Duodenal mucosa (tissue), 2 donors: ENCODE data around the gene IRGC.

Source experiments
- H3K27ac ChIP-seq: one replicate; pipeline ENCODE4 v1.7.0; 2013; ENCODE audit warnings: low read depth, low read length
- H3K27me3 ChIP-seq, 2 donors: one replicate each; pipeline ENCODE4 v1.7.0; 2013; ENCODE audit warnings: low read length in 2 of 2, control low read depth in 1 of 2; ENCODE audit not compliant: insufficient read depth in 2 of 2, control insufficient read depth in 1 of 2
- H3K36me3 ChIP-seq, 2 donors: one replicate each; pipeline ENCODE4 v1.7.0; 2013; ENCODE audit warnings: low read length in 2 of 2, control low read depth in 1 of 2; ENCODE audit not compliant: insufficient read depth in 2 of 2, control insufficient read depth in 1 of 2
- H3K4me1 ChIP-seq, 2 donors: one replicate each; pipeline ENCODE4 v1.7.0; 2013; ENCODE audit warnings: low read length in 2 of 2, control low read depth in 1 of 2; ENCODE audit not compliant: insufficient read depth in 2 of 2, control insufficient read depth in 1 of 2
- H3K4me3 ChIP-seq, 2 donors: one replicate each; pipeline ENCODE4 v1.7.0; 2013; ENCODE audit warnings: low read length in 2 of 2, low read depth in 1 of 2
- H3K9ac ChIP-seq, 2 donors: one replicate each; pipeline ENCODE4 v1.7.0; 2013; ENCODE audit warnings: low read length in 2 of 2, low read depth in 1 of 2
- H3K9me3 ChIP-seq, 2 donors: one replicate each; pipeline ENCODE4 v1.7.0; 2013; ENCODE audit warnings: low read length in 2 of 2, control low read depth in 1 of 2; ENCODE audit not compliant: control insufficient read depth in 1 of 2

IRGC gene

GRCh38 chr19:43721469-43722048 is 5.7 kb downstream of the IRGC start:
- Histone ChIP-seq H3K4me1 (no peaks in the 10 kb centered on the region), H3K27ac (no peak overlapping the region), H3K27me3 (no peaks in the 10 kb centered on the region), H3K9me3 (no peaks in the 10 kb centered on the region), H3K9ac (no peak overlapping the region), H3K4me3 (no peak overlapping the region), H3K36me3 (no peaks in the 10 kb centered on the region)

- Histone ChIP-seq H3K4me1 (peaks cover 0 to 4% of the 10 kb centered on the region in 2 donors), H3K36me3 (peaks cover 2 to 9% of the 10 kb centered on the region in 2 donors), H3K9me3 (no peaks in the 10 kb centered on the region), H3K4me3 (no peak overlapping the region), H3K27ac (no peak overlapping the region), H3K27me3 (no peaks in the 10 kb centered on the region), H3K9ac (no peak overlapping the region)
Observed at GRCh38 chr19:43723588-43723987, 7.7 kb downstream of the IRGC start.

GRCh38 chr19:43724896-43725295 is 9.0 kb downstream of the IRGC start:
- Histone ChIP-seq H3K27ac (no peak overlapping the region), H3K4me1 (peaks cover 0 to 4% of the 10 kb centered on the region in 2 donors), H3K9me3 (no peaks in the 10 kb centered on the region), H3K9ac (no peak overlapping the region), H3K27me3 (no peaks in the 10 kb centered on the region), H3K4me3 (no peak overlapping the region), H3K36me3 (peaks cover 8 to 17% of the 10 kb centered on the region in 2 donors)

GRCh38 chr19:43725468-43725867 is 9.6 kb downstream of the IRGC start:
- Histone ChIP-seq H3K27me3 (no peaks in the 10 kb centered on the region), H3K36me3 (peaks cover 8 to 21% of the 10 kb centered on the region in 2 donors), H3K27ac (no peak overlapping the region), H3K4me3 (no peak overlapping the region), H3K9ac (no peak overlapping the region), H3K4me1 (peaks cover 0 to 4% of the 10 kb centered on the region in 2 donors), H3K9me3 (no peaks in the 10 kb centered on the region)

- peaks cover 0 to 4% of the 10 kb centered on the region in 2 donors for H3K4me1 ChIP-seq
- H3K4me3 ChIP-seq, result no peak overlapping the region
- no peaks in the 10 kb centered on the region for H3K9me3 ChIP-seq
- H3K36me3 ChIP-seq, result peaks cover 13 to 36% of the 10 kb centered on the region in 2 donors
- no peak overlapping the region for H3K27ac ChIP-seq
- no peak overlapping the region for H3K9ac ChIP-seq
- no peaks in the 10 kb centered on the region for H3K27me3 ChIP-seq
Observed at GRCh38 chr19:43726736-43727592, 11.1 kb downstream of the IRGC start.

- H3K4me3 ChIP-seq, result no peak overlapping the region
- H3K27ac ChIP-seq, result no peak overlapping the region
- H3K9ac ChIP-seq, result no peak overlapping the region
- no peaks in the 10 kb centered on the region for H3K9me3 ChIP-seq
- H3K4me1 ChIP-seq, result peaks cover 0 to 4% of the 10 kb centered on the region in 2 donors
- peaks cover 14 to 42% of the 10 kb centered on the region in 2 donors for H3K36me3 ChIP-seq
- H3K27me3 ChIP-seq, result no peaks in the 10 kb centered on the region
Observed at GRCh38 chr19:43727593-43727853, 11.6 kb downstream of the IRGC start.

- no peak overlapping the region for H3K4me3 ChIP-seq
- no peaks in the 10 kb centered on the region for H3K9me3 ChIP-seq
- peaks cover 0 to 4% of the 10 kb centered on the region in 2 donors for H3K4me1 ChIP-seq
- peaks cover 31 to 52% of the 10 kb centered on the region in 2 donors for H3K36me3 ChIP-seq
- H3K27ac ChIP-seq, result no peak overlapping the region
- H3K9ac ChIP-seq, result no peak overlapping the region
- no peaks in the 10 kb centered on the region for H3K27me3 ChIP-seq
Observed at GRCh38 chr19:43729919-43730318, 14.0 kb downstream of the IRGC start.

- Histone ChIP-seq H3K9me3 (no peaks in the 10 kb centered on the region), H3K4me1 (peaks cover 0 to 4% of the 10 kb centered on the region in 2 donors), H3K27me3 (no peaks in the 10 kb centered on the region), H3K9ac (no peak overlapping the region), H3K36me3 (peaks cover 31 to 61% of the 10 kb centered on the region in 2 donors), H3K27ac (no peak overlapping the region), H3K4me3 (no peak overlapping the region)
Observed at GRCh38 chr19:43731346-43731745, 15.5 kb downstream of the IRGC start.

GRCh38 chr19:43731846-43732245 is 16.0 kb downstream of the IRGC start:
- Histone ChIP-seq H3K27ac (no peak overlapping the region), H3K9me3 (no peaks in the 10 kb centered on the region)

GRCh38 chr19:43735013-43735412 is 19.1 kb downstream of the IRGC start:
- peaks cover 27 to 67% of the 10 kb centered on the region in 2 donors for H3K36me3 ChIP-seq
- peaks cover 5 to 15% of the 10 kb centered on the region in 2 donors for H3K4me1 ChIP-seq

More at GRCh38 chr19:43731846-43732245, 16.0 kb downstream of the IRGC start:
- Histone ChIP-seq H3K4me3 (no peak overlapping the region), H3K36me3 (peaks cover 31 to 66% of the 10 kb centered on the region in 2 donors), H3K27me3 (no peaks in the 10 kb centered on the region), H3K4me1 (peaks cover 0 to 4% of the 10 kb centered on the region in 2 donors), H3K9ac (no peak overlapping the region)

More at GRCh38 chr19:43735013-43735412, 19.1 kb downstream of the IRGC start:
- Histone ChIP-seq H3K9me3 (no peaks in the 10 kb centered on the region), H3K27me3 (no peaks in the 10 kb centered on the region), H3K27ac (no peak overlapping the region), H3K9ac (no peak overlapping the region), H3K4me3 (no peak overlapping the region)
